KG1 (cell line): ENCODE measurements around the gene ARID1B.
"Not testable (repeated sequence)": the region's sequence is repeated elsewhere in the genome, so short reads cannot be mapped to it uniquely, and the experiment has no call there.

Experiments used
- DNase-seq: peaks from one replicate; lab custom pipeline; 2025; lab: John Stamatoyannopoulos, UW

The ARID1B gene

GRCh38 chr6:157133856-157134255 is 356.7 kb downstream of the ARID1B start:
- no peak for DNase-seq

GRCh38 chr6:157134402-157135047 is 357.3 kb downstream of the ARID1B start:
- no peak for DNase-seq

- no peak for DNase-seq
Observed at GRCh38 chr6:157135691-157136090, 358.5 kb downstream of the ARID1B start.

GRCh38 chr6:157137501-157137900 is 360.3 kb downstream of the ARID1B start:
- DNase-seq, result no peak

- DNase-seq, result no peak
Observed at GRCh38 chr6:157139054-157139708, 362.0 kb downstream of the ARID1B start.

GRCh38 chr6:157143171-157143889 is 366.2 kb downstream of the ARID1B start:
- DNase-seq, result no peak

GRCh38 chr6:157143890-157144798 is 367.0 kb downstream of the ARID1B start:
- no peak for DNase-seq

- no peak for DNase-seq
Observed at GRCh38 chr6:157144859-157145568, 367.8 kb downstream of the ARID1B start.

GRCh38 chr6:157145656-157146285 is 368.6 kb downstream of the ARID1B start:
- DNase-seq, result no peak

GRCh38 chr6:157147054-157148026 is 370.2 kb downstream of the ARID1B start:
- not testable (repeated sequence) for DNase-seq

- DNase-seq, result no peak
Observed at GRCh38 chr6:157148391-157149323, 371.5 kb downstream of the ARID1B start.

- no peak for DNase-seq
Observed at GRCh38 chr6:157150076-157150475, 372.9 kb downstream of the ARID1B start.

- DNase-seq, result no peak
Observed at GRCh38 chr6:157151029-157151428, 373.9 kb downstream of the ARID1B start.

- no peak for DNase-seq
Observed at GRCh38 chr6:157151989-157152388, 374.8 kb downstream of the ARID1B start.

GRCh38 chr6:157152556-157152955 is 375.4 kb downstream of the ARID1B start:
- DNase-seq, result no peak

- no peak for DNase-seq
Observed at GRCh38 chr6:157155804-157156203, 378.6 kb downstream of the ARID1B start.

GRCh38 chr6:157157258-157157657 is 380.1 kb downstream of the ARID1B start:
- DNase-seq, result no peak

- no peak for DNase-seq
Observed at GRCh38 chr6:157158456-157158855, 381.3 kb downstream of the ARID1B start.

GRCh38 chr6:157158897-157159296 is 381.7 kb downstream of the ARID1B start:
- DNase-seq, result no peak
